H1 (cell line): ENCODE data around the gene CA14. TPM values are rescaled to one million over a fixed set of nuclear protein-coding genes. Genes with fewer than 3 reads are reported as not detected.

ENCODE experiments used
- BCL11A ChIP-seq, 2 experiments: IDR thresholded peaks; one replicate each; pipeline ENCODE4 v1.6.1; 2011; ENCODE audit warnings: low read depth in 2 of 2, low read length in 2 of 2, mild to moderate bottlenecking in 2 of 2
- BRCA1 ChIP-seq: IDR thresholded peaks from 2 replicates; pipeline ENCODE4 v1.6.1; 2012; ENCODE audit warnings: low read depth, low read length, improper control_type of control experiment
- CEBPB ChIP-seq: IDR thresholded peaks from 2 replicates; pipeline ENCODE4 v1.6.1; 2012; ENCODE audit warnings: low read depth, low read length
- CHD7 ChIP-seq: fragments of 300-600 bp; sonication (generic); IDR thresholded peaks from 2 replicates; pipeline ENCODE4 v1.7.1; 2012; ENCODE audit warnings: low read length, moderate library complexity, mild to moderate bottlenecking, inconsistent platforms; ENCODE audit not compliant: insufficient replicate concordance
- EP300 ChIP-seq, 2 experiments: IDR thresholded peaks; 1 replicate in 1 of 2; 2 replicates in 1 of 2; pipeline ENCODE4 v1.6.1; 2011 to 2012; ENCODE audit warnings: low read depth in 2 of 2, low read length in 2 of 2, mild to moderate bottlenecking in 2 of 2, borderline replicate concordance in 1 of 2, inconsistent platforms in 1 of 2, moderate library complexity in 1 of 2
- PHF8 ChIP-seq: fragments of 200-600 bp; sonication (generic); conservative IDR thresholded peaks from 2 replicates; pipeline ENCODE4 v1.7.1; 2012; ENCODE audit warnings: low read depth, mild to moderate bottlenecking, inconsistent platforms, low read length, moderate library complexity
- RBBP5 ChIP-seq: IDR thresholded peaks from 2 replicates; pipeline ENCODE4 v1.7.1; 2012; ENCODE audit warnings: low read depth, mild to moderate bottlenecking, inconsistent platforms, low read length, moderate library complexity, borderline replicate concordance
- SIN3A ChIP-seq, 2 experiments: IDR thresholded peaks in 1 of 2; conservative IDR thresholded peaks in 1 of 2; 2 replicates each; pipeline ENCODE4 v1.6.1; 2011 to 2012; ENCODE audit warnings: low read length in 2 of 2, improper control_type of control experiment in 1 of 2, low read depth in 1 of 2, mild to moderate bottlenecking in 1 of 2
- SIX5 ChIP-seq: IDR thresholded peaks from 2 replicates; pipeline ENCODE4 v1.6.1; 2011; ENCODE audit warnings: mild to moderate bottlenecking, low read depth, low read length
- TAF7 ChIP-seq: optimal IDR thresholded peaks from 2 replicates; pipeline ENCODE3; 2011; ENCODE audit warnings: low read depth, mild to moderate bottlenecking, inconsistent platforms, low read length, moderate library complexity, borderline replicate concordance
- polyA plus RNA-seq, 7 experiments: library from polyadenylated mRNA; depleted of rRNA in 3 of 7; stranded (reverse) in 5 of 7; unstranded in 2 of 7; fragments of >200 nt in 5 of 7; fragments of 200-250 nt in 2 of 7; gene quantifications; 1 replicate in 5 of 7; 2 replicates in 1 of 7; 4 replicates in 1 of 7; pipeline versions ENCODE4 v1.2.1 to v1.2.3, GENCODE V29; 2011 to 2013; ENCODE audit warnings: missing spikeins in 2 of 7, mixed read lengths in 2 of 7
- total RNA-seq: library from RNA; stranded (reverse); fragmentation: NEBNext Ultra II Directional; extraction: Animal tissue kit (Norgen Biotek cat#: 25700); gene quantifications from 2 replicates; pipeline ENCODE4 v1.2.1, GENCODE V29; 2021

Gene CA14
- total and polyA plus RNA-seq, 2 of the 8 experiments (the other 6 are each of a cell fraction or from before 2014, with no cell fraction given): 52.3 to 105 TPM

GRCh38 chr1:150234566-150235293, 22.8 kb upstream of the CA14 start (continued):
- no peak for TF ChIP-seq CHD7
- TF ChIP-seq EP300 (IDR thresholded peaks at IDR 0.05; ENCODE audit: borderline replicate concordance in 1 of 2, low read depth in 2 of 2, low read length in 2 of 2): no peak
- no peak for TF ChIP-seq SIX5
- peak; percentile 30; the same call in 1 of the 2 replicates for TF ChIP-seq BRCA1
- TF ChIP-seq PHF8: peak; percentile 75
- TF ChIP-seq CEBPB: no peak
- no peak; the same call in 1 of the 2 replicates for TF ChIP-seq RBBP5
- TF ChIP-seq SIN3A (conservative IDR thresholded peaks at IDR 0.05 in 1 of 2, IDR thresholded peaks at IDR 0.05 in 1 of 2; ENCODE audit: low read depth in 1 of 2, low read length in 2 of 2): peak in 1 of 2 experiments; percentile 73; a peak in 2 of 4 replicates
- TF ChIP-seq TAF7: peak; percentile 74
- no peak for TF ChIP-seq BCL11A (IDR thresholded peaks at IDR 0.05; ENCODE audit: low read depth in 2 of 2, low read length in 2 of 2)
